Stimulated activated CD4-positive, alpha-beta T cell treated with anti-CD3 and anti-CD28 coated beads, Interleukin-2, amount 100 ng/mL, for 24 hours (primary cell): ENCODE results near the gene AFF1.
"Not testable (repeated sequence)": the region's sequence is repeated elsewhere in the genome, so short reads cannot be mapped to it uniquely, and the experiment has no call there.

ENCODE experiments used
- DNase-seq, 2 donors: peaks; one replicate each; pipeline ENCODE4 v3.0.0-alpha.2; 2020

The AFF1 gene

DNA sequence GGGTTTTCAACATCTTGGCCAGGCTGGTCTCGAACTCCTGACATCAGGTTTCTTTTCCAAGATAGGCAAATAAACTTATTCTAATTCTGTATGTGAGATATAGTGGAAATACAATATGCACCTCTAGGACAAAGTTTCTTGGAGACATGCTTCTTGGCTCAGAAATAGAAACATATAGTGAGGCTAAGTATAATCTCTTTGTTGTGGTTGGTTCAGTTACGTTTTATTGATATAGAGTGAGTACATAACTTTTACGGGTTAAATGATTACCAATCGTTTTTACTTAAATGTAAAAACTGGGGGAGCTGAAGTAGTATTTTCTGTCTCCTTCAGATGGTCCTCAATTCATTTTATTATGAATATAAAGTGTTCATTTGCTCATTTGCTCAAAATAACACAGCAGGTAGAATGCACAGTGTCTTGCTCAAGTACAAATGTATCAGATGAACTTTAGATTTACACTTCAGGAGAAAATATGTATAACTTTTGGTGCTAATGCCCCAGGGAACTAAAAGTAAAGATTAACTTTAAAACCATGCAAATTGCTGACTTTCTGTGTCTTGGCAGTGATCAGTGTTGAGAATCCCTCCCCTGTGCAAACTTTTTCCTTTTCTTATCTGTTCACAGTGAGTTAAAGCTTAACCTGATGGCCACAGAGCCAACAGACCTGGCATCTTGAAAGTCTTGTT, 77.6 kb downstream of the AFF1 start:
- no peak for DNase-seq

DNA sequence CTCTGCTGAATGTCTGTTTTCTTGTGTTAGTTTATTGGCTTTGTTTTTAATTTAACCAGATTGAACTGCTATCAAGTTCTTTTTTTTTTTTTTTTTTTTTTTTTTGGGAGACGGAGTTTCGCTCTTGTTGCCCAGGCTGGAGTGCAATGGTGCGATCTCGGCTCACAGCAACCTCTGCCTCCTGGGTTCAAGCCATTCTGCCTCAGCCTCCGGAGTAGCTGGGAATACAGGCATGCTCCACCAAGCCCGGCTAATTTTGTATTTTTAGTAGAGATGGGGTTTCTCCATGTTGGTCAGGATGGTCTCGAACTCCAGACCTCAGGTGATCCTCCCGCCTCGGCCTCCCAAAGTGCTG, 78.1 kb downstream of the AFF1 start:
- DNase-seq = not testable (repeated sequence)

DNA sequence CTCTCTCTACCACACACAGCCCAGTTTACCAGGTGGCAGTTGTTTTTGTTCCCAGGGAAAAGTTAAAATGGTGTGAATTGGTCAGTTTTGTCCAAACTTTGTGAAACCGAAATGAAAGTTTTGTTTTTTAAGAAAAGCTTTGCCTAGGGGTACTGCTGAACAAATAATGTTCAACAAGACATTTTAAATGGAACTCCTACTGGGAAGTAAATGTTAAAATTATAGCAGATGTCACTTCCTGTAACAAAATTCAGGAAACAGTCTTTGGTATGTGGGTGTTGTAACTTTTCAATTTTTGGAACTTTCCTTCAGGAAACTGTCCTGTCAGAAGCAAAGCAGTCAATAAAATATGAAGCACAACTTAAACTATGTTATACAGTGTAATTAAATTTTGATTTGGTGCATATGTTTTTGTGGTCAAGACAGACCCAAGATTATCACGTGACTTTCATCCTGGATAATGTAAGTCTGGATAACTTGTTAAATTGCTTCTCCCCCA, 79.5 kb downstream of the AFF1 start:
- no peak for DNase-seq

DNA sequence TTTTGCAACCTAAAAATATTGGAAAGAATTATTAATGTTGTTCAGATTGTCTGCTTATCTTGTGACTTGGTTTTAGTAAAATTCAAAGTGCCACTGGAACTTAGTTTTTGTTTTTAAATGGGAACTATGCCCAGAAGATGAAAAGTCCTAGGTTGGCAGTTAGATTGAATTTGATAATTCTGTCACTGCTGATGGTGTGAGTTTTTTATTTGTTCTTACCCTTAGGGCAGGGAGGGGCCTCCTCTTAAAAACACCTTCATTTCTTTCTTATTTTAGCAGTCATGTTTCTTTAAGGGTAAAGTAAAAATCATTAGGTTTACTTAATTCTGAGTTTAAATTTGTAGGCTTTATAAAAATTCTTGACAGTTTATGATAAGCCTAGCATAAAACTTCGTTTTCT, 80.6 kb downstream of the AFF1 start:
- DNase-seq = no peak

DNA sequence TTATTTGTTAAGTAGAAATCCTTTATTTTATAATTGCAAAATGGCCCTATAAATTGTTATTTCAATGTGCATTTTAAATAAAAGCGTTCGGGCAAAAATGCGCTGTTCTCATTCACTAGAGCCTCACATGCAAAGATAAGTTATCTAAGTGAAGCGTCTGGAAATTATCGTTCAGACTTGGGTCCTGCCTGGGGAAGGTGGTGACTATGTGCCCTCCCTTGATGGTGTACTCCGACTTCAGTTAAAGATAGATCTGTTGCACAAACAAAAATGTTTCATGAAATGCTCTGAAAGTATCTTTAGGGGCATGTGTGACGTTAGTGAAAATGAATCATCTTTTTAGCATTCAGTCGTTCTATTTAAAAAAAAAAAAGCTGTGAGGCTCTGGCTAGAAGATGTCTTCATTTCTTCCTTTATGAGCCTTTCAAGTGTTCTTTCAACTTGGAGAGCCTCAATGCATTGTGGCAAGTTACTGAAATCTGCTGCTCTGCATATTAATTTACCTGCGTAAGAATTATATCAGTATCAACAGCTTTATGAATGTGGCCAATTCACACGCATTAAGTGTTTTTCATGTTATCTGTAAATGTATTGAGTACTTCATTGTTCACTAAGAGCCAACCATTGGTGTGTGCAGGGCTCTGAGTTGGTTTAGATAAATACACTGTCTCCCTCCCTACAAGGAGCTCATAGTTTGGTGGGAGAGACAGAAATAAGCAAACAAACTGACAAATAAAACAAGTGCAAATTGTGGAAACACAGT, 83.0 kb downstream of the AFF1 start:
- no peak for DNase-seq

DNA sequence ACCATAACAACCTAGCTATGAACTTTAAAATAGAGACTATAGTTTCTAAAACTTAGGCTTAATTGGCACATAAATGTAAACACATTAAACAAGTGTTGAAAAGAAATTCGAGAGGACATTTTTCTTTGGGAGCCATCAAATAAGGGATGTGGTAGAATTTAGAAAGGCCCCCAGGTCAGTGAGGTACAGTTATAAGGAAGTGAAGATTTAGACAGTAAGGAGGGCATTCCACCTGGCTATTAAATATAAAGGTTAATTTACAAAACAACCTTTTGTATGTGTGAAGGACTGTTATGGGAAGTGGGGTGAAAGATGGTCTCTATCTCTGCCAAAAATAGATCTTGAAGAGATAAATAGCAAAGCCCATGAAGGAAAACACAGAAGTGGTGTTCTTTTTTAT, 83.9 kb downstream of the AFF1 start:
- no peak for DNase-seq

DNA sequence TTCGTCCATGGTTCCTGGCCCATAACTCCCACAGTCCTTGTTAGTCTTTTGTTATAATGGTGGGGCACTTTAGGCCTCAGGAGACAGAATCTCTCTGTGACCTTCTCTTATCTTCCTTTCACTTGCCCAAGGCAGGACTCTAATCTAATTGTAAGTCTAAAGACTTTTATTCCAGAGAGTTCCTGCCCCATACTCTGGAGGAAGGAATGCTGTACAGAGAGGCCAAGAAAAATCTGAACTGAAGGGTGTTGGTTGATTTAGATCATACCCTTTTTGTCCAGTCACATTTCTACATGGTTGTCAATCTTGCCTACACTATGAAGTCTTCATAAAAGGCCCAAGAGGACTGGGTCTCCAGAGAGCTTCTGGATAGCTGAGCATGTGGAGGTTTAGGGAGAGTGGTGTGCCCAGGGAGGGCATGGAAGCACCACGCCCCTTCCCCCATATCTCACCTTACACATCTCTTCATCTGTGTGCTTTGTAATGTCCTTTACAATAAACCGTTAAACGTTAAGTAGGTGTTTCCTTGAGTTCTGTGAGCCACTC, 84.5 kb downstream of the AFF1 start:
- DNase-seq = no peak

DNA sequence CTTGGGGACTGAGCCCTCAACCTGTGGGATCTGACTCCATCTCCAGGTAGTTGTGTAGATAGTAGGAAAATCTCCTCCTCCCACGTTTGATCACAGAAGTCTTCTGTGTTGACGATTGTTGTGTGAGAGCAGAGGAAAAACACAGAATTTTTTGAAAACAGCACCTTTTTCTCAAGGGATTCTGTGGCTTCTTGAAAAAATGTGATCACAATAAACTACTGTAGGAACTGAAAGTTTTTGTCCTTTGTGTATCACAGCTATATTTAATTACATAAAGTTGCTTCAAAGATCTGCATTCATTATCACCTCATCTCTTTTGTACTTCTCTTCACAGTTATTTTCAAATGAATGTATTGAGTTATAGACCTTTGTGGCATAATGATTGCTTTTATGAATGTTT, 85.1 kb downstream of the AFF1 start:
- DNase-seq = no peak

DNA sequence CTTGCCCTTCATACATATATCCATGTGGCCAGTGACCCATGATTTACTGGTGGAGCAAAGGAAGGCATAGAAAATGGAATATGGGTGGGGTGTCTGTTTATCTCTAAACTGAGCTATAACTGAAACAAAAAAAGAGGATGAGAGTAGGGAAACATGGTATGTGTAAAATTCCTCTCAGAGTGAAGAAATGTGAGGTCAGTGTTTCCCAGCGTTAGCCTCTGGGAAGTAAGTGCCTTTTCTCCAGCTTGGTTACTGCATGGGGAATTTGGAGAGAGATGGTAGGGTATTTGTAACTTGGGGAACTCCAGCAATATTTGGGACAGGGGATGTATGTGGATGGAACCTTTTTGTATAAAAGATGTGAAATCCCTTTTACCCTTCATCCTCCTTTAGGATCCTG, 89.4 kb downstream of the AFF1 start:
- DNase-seq = no peak

DNA sequence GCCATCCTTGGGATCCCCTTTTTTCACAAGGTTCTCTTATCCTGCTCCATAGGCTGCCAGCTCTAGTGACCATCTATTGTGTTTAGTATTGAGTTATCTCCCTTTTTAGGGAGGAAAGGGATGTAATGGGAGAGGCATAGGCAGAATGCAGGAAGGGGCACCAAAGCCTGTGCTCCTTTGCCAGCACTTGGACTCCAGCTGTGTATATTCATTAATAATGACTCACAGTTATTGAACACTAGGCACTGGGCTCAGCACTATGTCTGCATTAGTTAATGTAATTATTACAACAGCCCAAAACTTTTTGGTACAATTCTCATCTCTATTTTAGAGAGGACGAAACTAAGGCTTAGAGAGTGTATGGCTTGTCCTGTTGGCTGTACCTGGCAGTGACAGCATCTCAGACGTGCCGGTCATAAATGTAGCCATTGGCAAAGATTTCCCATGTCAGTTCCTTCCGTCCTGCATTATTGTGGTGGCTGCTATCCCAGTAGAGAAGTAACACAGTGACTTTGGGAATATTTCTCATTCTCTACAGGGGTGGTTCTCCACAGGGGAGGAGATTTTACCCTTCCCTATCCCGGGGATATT, 90.3 kb downstream of the AFF1 start:
- DNase-seq = no peak

DNA sequence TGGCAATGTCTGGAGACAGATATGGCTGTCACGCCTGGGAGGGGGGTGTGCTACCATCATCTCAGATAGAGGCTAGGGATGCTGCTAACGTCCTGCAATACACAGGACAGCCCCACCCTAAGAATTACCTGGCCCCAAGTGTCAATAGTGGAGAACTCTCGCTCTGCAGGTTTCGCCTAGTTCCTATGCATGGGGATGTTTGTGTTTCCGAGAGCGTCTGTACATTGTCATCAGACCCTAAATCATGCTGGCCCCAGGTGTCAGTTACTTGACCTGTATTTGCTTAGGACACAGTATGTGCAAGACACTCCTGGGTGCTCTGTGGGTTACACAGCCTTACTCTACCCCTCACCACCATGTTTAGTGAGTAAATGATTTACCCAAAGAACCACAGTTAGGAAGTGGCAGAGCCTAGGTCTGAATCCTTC, 90.8 kb downstream of the AFF1 start:
- DNase-seq = no peak

DNA sequence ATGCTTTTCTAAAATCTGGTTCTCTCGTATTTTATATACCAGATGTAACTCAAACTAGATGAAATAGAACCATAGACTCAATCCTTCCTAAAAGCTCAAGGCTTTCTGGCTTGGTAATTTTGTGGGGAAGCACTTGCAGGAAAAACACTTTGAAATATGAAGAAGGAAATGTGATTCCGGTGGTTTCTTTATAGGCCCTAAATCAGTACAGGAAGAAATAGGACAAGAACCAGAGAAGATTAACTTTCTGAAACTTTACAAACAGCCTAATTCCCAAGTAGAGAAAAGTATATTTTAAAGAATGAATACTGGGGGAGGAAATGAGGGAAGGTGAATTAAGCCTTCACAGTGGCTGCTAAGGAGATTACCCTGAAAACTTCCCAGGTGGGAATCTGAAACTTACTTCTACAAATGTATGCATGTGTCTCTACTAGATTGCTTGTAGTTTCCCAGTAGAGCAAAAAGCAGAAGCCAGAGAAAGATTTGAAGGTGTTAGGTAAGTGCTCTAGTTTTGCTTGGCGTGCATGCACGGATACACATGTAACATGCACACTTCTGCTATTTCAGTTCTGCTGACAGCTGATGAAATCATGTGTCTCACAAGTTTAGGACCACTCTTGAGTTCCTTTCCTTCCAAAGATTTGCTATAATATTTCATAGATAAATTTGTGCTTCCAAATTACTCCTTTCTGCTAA, 92.1 kb downstream of the AFF1 start:
- no peak for DNase-seq

DNA sequence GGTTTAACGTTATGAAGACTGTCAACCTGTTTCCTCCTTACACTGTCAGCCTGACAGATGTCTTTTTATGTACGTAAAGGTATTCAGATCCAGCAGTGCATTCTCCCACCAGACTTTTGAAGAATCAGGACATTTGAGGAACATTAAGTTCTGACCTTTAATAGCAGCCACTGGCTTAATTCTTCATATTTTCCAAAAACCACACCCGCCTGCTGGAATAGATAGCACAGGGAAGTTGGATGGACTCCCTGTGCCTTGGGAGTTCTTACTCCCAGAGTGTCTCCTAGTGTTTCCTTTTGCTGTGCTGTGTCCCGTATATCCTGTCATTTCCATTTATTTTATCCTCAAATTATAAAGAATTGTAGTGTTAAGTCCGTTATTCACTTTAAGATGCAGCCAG, 94.5 kb downstream of the AFF1 start:
- DNase-seq = no peak

DNA sequence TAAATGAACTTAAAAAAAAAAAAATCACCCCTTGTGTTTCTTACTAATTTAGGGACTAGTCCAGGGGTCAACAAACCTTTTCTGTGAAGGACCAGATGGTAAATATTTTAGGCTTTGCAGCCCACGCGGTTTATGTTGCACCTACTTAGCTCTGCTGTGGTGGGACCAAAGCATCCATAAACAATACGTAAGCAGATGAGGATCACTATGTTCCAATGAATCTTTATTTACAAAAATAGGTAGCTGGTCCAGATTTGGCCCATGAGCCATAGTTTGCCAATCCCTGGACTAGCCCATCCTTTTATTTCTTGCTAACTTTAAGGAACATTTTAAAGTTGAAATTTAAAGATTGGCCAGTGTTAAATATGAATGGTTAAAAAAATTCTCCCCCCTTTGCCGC, 95.3 kb downstream of the AFF1 start:
- DNase-seq = no peak

DNA sequence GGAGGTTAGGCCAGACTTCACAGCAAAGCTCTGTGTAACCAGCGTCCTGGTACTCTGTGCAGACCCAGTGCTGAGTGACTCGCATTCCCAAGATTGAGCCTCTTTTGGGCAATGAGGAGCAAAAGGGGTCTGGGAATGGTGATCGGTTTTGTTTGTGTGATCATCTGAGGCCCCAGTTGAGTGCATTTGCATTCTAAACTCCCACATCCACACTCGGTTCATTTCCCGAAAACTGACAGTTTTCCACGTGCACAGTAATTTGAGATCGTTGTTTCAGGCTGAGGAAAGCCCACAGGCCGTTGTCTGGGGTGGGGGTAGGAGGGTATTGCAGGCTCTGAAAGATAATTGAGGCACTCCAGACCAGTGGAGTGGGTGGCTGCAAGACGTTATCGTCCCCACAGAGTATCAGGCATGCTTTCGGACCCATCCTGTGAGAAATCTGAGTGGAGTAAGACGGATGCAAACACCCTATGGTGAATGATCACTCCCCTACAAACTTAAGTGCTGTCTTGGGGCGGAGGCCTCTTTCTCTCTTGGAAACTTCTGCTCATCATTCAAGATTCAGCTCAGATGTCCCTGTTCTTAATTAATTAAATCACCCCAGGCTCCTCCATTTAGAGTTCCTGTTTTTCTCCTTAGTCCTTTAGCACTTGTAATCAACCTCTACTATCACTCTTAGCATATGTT, 96.1 kb downstream of the AFF1 start:
- no peak for DNase-seq

DNA sequence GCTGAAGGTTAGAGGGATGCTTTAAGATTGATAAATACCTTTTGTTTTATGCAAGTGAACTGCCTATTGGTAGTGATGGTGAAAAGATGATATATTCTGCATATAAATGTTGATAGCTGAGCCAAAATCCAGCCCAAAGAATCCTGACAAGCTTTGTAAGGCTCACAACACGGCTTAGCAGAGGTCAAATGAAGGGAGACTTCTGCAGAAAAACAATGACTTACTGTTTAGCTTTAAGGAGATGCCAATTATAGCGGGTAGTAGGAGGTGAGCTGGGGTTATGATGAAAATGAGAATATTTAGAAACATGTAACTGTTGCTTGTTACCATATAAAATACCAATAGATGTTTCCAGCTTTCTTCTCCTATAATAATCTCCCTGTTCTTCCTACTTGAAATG, 97.1 kb downstream of the AFF1 start:
- no peak for DNase-seq

DNA sequence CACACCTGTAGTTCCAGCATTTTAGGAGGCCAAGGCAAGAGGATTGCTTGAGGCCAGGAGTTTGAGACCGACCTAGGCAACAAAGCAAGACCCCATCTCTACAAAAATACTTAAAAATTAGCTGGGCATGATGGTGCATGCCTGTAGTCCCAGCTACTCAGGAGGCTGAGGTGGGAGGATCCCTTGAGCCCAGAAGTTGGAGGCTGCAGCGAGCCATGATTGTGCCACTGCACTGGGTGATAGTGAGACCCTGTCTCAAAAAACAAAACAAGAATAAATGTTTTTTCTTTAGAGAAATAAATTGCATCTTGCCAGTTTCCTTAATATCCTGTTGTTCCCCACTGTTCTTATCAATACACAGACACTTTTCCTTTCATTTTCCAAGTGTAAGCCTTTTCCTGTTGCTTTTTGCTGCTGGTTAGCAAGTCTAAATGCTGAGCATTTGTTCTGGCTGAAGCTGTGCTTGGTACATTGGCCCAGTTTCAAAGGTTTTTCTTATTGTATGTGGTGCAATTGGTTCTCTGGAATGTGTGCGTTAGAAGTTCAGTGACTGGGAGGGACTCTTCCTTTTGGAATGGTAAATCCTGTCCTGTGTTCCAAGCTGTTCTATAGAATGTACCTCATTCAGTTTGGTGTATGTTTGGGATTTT, 98.2 kb downstream of the AFF1 start:
- DNase-seq = no peak

DNA sequence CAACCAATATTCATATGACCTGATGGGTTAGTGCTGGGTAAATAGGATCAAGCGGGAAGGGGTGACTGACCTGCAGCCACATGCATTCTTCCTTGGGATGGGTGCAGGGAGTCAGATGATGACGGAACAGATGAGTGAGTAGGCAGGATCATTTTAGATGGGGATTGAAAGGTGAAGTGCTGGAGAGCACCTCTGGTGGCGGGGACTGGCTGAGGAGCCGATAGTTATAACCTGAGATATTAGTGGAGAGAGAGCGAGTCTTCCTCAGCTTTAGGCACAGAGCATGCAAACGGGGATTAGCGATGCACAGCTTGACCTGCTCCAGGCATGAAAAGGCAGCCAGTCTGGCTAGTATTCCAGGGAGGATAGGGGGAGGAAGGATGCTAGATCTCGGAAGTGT, 99.1 kb downstream of the AFF1 start:
- DNase-seq = no peak

DNA sequence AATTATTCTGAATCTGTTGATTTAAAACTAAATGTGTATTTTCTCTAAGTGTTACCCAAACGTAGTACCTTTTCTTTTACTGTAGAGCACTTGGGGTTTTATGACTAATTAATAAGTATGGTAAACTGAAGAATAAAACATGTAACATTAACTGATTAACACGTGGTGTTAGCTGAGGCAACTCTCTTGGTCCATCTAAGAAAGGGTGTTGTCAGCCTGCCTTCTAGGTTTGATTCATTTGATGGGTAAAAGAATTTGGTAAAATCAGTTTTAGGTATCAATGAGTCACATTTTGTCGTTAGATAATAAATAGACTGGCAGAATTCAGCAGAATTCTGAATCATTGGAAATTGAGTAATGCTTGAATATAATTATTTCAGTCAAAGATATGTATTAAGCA, 99.7 kb downstream of the AFF1 start:
- no peak for DNase-seq

DNA sequence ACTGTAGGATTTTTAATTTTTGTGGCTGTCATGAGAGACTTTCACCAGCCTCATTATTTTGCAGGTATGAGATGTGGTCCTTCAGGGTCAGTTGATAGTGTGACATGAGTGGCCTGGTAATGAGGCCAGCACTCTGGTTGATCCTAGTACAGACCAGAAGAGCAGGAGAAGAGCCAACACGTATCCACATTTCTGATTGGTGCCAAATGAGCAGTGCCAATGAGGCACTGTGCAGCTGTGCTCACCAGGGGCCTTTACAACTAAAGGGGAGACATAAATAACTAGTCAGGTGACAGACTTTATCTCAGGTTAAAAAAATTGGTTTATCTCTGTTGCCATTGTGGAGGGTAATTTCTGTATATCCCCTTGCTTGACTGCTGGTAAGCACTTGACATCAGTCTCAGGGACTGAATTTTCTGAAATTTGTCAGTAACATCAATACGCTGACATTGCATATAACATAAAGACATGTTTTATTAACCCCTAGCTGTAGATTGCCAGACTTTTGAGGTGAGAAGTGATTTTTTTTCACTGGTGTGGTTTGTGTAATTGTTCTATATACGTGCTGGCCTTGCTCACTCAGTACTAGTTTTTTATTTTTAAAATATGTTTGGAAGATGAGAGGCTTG, 101.2 kb downstream of the AFF1 start:
- DNase-seq = no peak

DNA sequence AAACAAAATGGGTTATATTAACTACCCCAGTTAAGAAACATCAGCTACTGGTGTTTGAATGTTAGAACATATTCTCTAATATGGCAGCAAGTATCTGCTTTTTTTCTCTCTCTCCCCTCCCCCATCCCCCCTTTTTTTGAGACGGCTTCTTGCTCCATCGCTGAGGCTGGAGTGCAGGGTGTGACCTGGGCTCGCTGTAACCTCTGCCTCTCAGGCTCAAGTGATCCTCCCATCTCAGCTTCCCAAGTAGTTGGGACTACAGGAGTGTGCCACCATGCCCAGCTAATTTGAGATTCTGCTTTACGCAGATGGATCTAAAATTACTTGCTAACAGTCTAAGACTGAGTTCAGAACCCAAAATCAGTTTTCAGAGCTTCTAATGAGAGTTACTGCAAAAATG, 101.9 kb downstream of the AFF1 start:
- DNase-seq = no peak

DNA sequence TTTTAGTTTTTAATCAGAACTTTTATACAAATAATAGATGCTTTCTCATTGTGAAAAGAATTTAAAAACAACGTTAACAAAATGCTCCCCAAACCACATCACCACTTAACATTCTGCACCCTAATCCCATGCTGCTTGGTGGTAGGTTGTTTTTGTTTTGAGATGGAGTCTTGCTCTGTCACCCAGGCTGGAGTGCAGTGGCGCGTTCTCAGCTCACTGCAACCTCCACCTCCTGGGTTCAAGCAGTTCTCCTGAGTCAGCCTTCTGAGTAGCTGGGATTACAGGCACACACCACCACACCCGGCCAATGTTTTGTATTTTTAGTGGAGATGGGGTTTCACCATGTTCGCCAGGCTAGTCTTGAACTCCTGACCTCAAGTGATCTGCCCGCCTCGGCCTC, 102.4 kb downstream of the AFF1 start:
- not testable (repeated sequence) for DNase-seq
